K562 (cell line): ENCODE measurements around the gene TREX2. TPM values are rescaled to one million over a fixed set of nuclear protein-coding genes. Genes with fewer than 3 reads are reported as not detected.

ENCODE experiments used
- ATAC-seq: fragments of 200-7000 bp; cut with Tn5 transposase; 3 replicates; pipeline ENCODE4 v1.9.1; 2020; ENCODE audit warnings: moderate library complexity
- BruUV-seq: library from RNA; stranded (reverse); fragments of 400-500 nt; replicated peaks from 2 replicates; lab custom pipeline; 2021; lab: Mats Ljungman, UMichigan
- CTCF ChIA-PET: fragments of 300-600 bp; formaldehyde crosslinking; extraction: SDS; loops from one replicate; lab custom pipeline; 2021; ENCODE audit warnings: low intra/inter-chr PET ratio; lab: Yijun Ruan, JAX
- POLR2A ChIA-PET: fragments of 300-600, 350-650 bp; sonication (Branson Sonifier 250); formaldehyde crosslinking; extraction: SDS; loops from one replicate; lab custom pipeline; 2021; ENCODE audit warnings: antibody characterized with exemption, inconsistent platforms; lab: Yijun Ruan, JAX
- DNase-seq, 4 experiments: peaks; one replicate each; pipeline versions ENCODE4 v3.0.0 to v3.0.0-alpha.2; 2011 to 2018; ENCODE audit warnings: low spot score in 3 of 4, mixed read lengths in 3 of 4; ENCODE audit errors: extremely low read depth in 1 of 4
- FAIRE-seq: peaks from 2 replicates; lab custom pipeline; 2011; peaks lifted over from hg19 to GRCh38; lab: Jason Lieb, UNC
- H2AFZ ChIP-seq: 2 replicates; pipeline ENCODE4 v1.6.0; 2011; ENCODE audit warnings: low read depth, low read length, control low read depth, inconsistent platforms
- H3K27ac ChIP-seq: fragments of 200-600 bp; 3 replicates; pipeline ENCODE4 v1.8.0; 2011; ENCODE audit warnings: low read depth, mild to moderate bottlenecking, control low read depth, inconsistent platforms, low read length, moderate library complexity, mixed read lengths; ENCODE audit errors: extremely low read depth
- H3K27me3 ChIP-seq, 2 experiments: fragments of 300-600 bp in 1 of 2; 2 replicates in 1 of 2; 3 replicates in 1 of 2; pipeline versions ENCODE4 v1.6.0 to v1.8.0; 2011; ENCODE audit warnings: inconsistent platforms in 2 of 2, low read length in 2 of 2, mild to moderate bottlenecking in 1 of 2, mixed read lengths in 1 of 2, moderate library complexity in 1 of 2; ENCODE audit not compliant: control insufficient read depth in 2 of 2, insufficient read depth in 2 of 2
- H3K36me3 ChIP-seq: fragments of 300-600 bp; 3 replicates; pipeline ENCODE4 v1.8.0; 2011; ENCODE audit warnings: mild to moderate bottlenecking, low read length, inconsistent platforms; ENCODE audit not compliant: control insufficient read depth, insufficient read depth
- H3K4me1 ChIP-seq, 2 experiments: fragments of 200-600 bp in 1 of 2; replicated peaks in 1 of 2; 2 replicates in 1 of 2; 3 replicates in 1 of 2; pipeline versions ENCODE4 v1.5.1 to v1.8.0; 2011; ENCODE audit warnings: inconsistent platforms in 2 of 2, low read length in 2 of 2, mild to moderate bottlenecking in 1 of 2, mixed read lengths in 1 of 2, moderate library complexity in 1 of 2; ENCODE audit not compliant: control insufficient read depth in 2 of 2, insufficient read depth in 2 of 2
- H3K4me2 ChIP-seq: 2 replicates; pipeline ENCODE4 v1.6.1; 2011; ENCODE audit warnings: low read length, control low read depth, inconsistent platforms, mixed read lengths; ENCODE audit not compliant: insufficient read depth
- H3K4me3 ChIP-seq: fragments of 200-600 bp; sonication (generic), shearing (Covaris generic); 2 replicates; pipeline ENCODE4 v1.5.1; 2016; ENCODE audit warnings: control low read depth, inconsistent platforms
- H3K79me2 ChIP-seq: fragments of 200-600 bp; 3 replicates; pipeline ENCODE4 v1.8.0; 2011; ENCODE audit warnings: low read length, inconsistent platforms; ENCODE audit not compliant: control insufficient read depth, insufficient read depth
- H3K9ac ChIP-seq, 2 experiments: 2 replicates each; pipeline versions ENCODE4 v1.6.0 to v1.6.1; 2011; ENCODE audit warnings: low read depth in 2 of 2, low read length in 2 of 2, control low read depth in 1 of 2, inconsistent platforms in 1 of 2, mild to moderate bottlenecking in 1 of 2, mixed read lengths in 1 of 2; ENCODE audit not compliant: insufficient read depth in 1 of 2
- H3K9me1 ChIP-seq: one replicate; pipeline ENCODE4 v1.6.0; 2011; ENCODE audit warnings: inconsistent platforms, mild to moderate bottlenecking, low read length, moderate library complexity; ENCODE audit not compliant: control insufficient read depth, insufficient read depth
- H3K9me3 ChIP-seq: replicated peaks from 2 replicates; pipeline ENCODE4 v1.5.1; 2011; ENCODE audit warnings: low read depth, low read length, inconsistent platforms; ENCODE audit not compliant: control insufficient read depth, insufficient read depth
- H4K20me1 ChIP-seq: replicated peaks from 2 replicates; pipeline ENCODE4 v1.6.1; 2011; ENCODE audit warnings: low read length, inconsistent platforms, mixed read lengths; ENCODE audit not compliant: control insufficient read depth, insufficient read depth
- FOXA1 ChIP-seq: fragments of 450-650 bp; IDR thresholded peaks from 2 replicates; pipeline ENCODE4 v1.6.1; 2016; ENCODE audit warnings: mild to moderate bottlenecking, borderline replicate concordance
- GATA2 ChIP-seq: sonication (generic); formaldehyde crosslinking; IDR thresholded peaks from 2 replicates; pipeline ENCODE4 v1.4.0; 2020; ENCODE audit warnings: mild to moderate bottlenecking, missing genetic modification reagents
- IRF1 ChIP-seq: sonication (generic); formaldehyde crosslinking; IDR thresholded peaks from 2 replicates; pipeline ENCODE4 v1.8.0; 2022; ENCODE audit warnings: missing genetic modification reagents, mild to moderate bottlenecking, borderline replicate concordance
- KLF10 ChIP-seq: fragments of 250-450 bp; sonication (Bioruptor Pico); IDR thresholded peaks from 2 replicates; pipeline ENCODE4 v1.6.1; 2021; ENCODE audit warnings: matching md5 sums
- PTTG1 ChIP-seq: fragments of 450-650 bp; IDR thresholded peaks from 2 replicates; pipeline ENCODE4 v1.6.1; 2016; ENCODE audit warnings: low read depth, mild to moderate bottlenecking, missing genetic modification characterization, missing compliant biosample characterization
- RBM25 ChIP-seq: fragments of 200-400 bp; formaldehyde crosslinking; IDR thresholded peaks from 2 replicates; pipeline ENCODE4 v1.6.1; 2018; ENCODE audit warnings: low read length, low read depth, moderate library complexity; ENCODE audit not compliant: severe bottlenecking
- TEAD2 ChIP-seq: fragments of 450-650 bp; IDR thresholded peaks from 2 replicates; pipeline ENCODE4 v1.6.1; 2016; ENCODE audit warnings: missing genetic modification characterization, control low read depth, missing compliant biosample characterization
- ZC3H11A ChIP-seq: IDR thresholded peaks from 2 replicates; pipeline ENCODE4 v1.6.1; 2012; ENCODE audit warnings: low read depth, low read length, improper control_type of control experiment
- ZNF175 ChIP-seq: fragments of 200-800 bp; sonication (Bioruptor generic); IDR thresholded peaks from 2 replicates; pipeline ENCODE4 v1.6.1; 2016; ENCODE audit warnings: low read depth, mild to moderate bottlenecking, missing genetic modification characterization, missing compliant biosample characterization
- ZNF41 ChIP-seq: fragments of 250-450 bp; sonication (Bioruptor Pico); conservative IDR thresholded peaks from 2 replicates; pipeline ENCODE4 v1.4.0; 2020; ENCODE audit warnings: mild to moderate bottlenecking
- WGBS: fragments of 100-300 bp; shearing (Covaris generic); methylation state at CpG from one replicate; pipeline ENCODE4 v1.1.6; 2016; ENCODE audit warnings: low coverage, mixed read lengths; ENCODE audit not compliant: insufficient coverage; ENCODE audit errors: missing lambda C conversion rate; 5-methylcytosine and 5-hydroxymethylcytosine counted together
- in situ Hi-C: fragments of 300-500 bp; cut with MboI; formaldehyde crosslinking; loops from 4 replicates; pipeline ENCODE4 v1.15.0; 2018; ENCODE audit warnings: inconsistent platforms, mixed read lengths
- intact Hi-C: fragments of 100-400 bp; cut with micrococcal nuclease; formaldehyde crosslinking; loops from 2 replicates; pipeline ENCODE4 v1.14.2; 2022
- polyA plus RNA-seq, 8 experiments: library from polyadenylated mRNA; depleted of rRNA in 4 of 8; stranded (reverse) in 5 of 8; unstranded in 3 of 8; fragments of >200 nt; fragmentation: Nextera tagmentation in 2 of 8; fragmentation: Illumina TruSeq in 1 of 8; extraction: Ambion mirVana in 2 of 8; extraction: Trizol in 1 of 8; gene quantifications; 2 replicates each; pipeline versions ENCODE4 v1.2.1 to v1.2.3, GENCODE V29; 2011 to 2014; ENCODE audit warnings: inconsistent platforms in 1 of 8, missing spikeins in 1 of 8
- total RNA-seq, 7 experiments: library from RNA; depleted of rRNA in 6 of 7; stranded (reverse); fragments of >200 nt in 6 of 7; fragmentation: Illumina TruSeq in 2 of 7; extraction: Trizol in 2 of 7; gene quantifications; 2 replicates each; pipeline versions ENCODE4 v1.2.1 to v1.2.3, GENCODE V29; 2011 to 2021; ENCODE audit warnings: low replicate concordance in 1 of 7

The TREX2 gene
- total and polyA plus RNA-seq, 9 of the 15 experiments (the other 6 are each of a cell fraction or from before 2014, with no cell fraction given), result 0.07 to 1.5 (median 0.33) TPM; not detected in 2

GRCh38 chrX:153430796-153431195, 15.1 kb downstream of the TREX2 start:
- Histone ChIP-seq H3K27ac (no peak overlapping the region), H3K36me3 (no peaks in the 10 kb centered on the region), H3K9me1 (no peaks in the 10 kb centered on the region), H3K9ac (no peak overlapping the region), H2AFZ (no peak overlapping the region), H3K4me3 (no peak overlapping the region), H3K9me3 (no peaks in the 10 kb centered on the region; the same call in 1 of the 2 replicates)
- WGBS, result 25% methylated on average over 5 of the region's 6 CpGs
- DNase-seq, result no peak
- CTCF ChIA-PET, result no interaction called here
- FAIRE-seq, result no peak
- no peak for TF ChIP-seq FOXA1
- TF ChIP-seq RBM25, result peak; percentile 86
- TF ChIP-seq, all 486 proteins: peak for 1
- POLR2A ChIA-PET, result no interaction called here
- intact Hi-C loops (loop anchor here (10.0 kb wide), 1 partner anchor 396 kb away; no protein-coding TSS in a partner anchor), in situ Hi-C loops (no loop called here)
- no TSS peak for BruUV-seq
- no peaks in the 10 kb centered on the region; a peak in 1 of 5 replicates for H3K4me1 ChIP-seq
- no peak overlapping the region for H3K4me2 ChIP-seq
- no peak for ATAC-seq
- H3K27me3 ChIP-seq, result peaks cover 7 to 15% of the 10 kb centered on the region in 2 experiments; a peak in 3 of 5 replicates
- H3K79me2 ChIP-seq, result no peaks in the 10 kb centered on the region
- H4K20me1 ChIP-seq, result no peaks in the 10 kb centered on the region

- Histone ChIP-seq H3K4me1 (no peaks in the 10 kb centered on the region), H3K79me2 (no peaks in the 10 kb centered on the region), H3K27ac (no peak overlapping the region), H3K9me1 (no peaks in the 10 kb centered on the region), H2AFZ (no peak overlapping the region), H3K9ac (no peak overlapping the region), H4K20me1 (no peaks in the 10 kb centered on the region), H3K9me3 (no peaks in the 10 kb centered on the region; the same call in 1 of the 2 replicates), H3K36me3 (peaks cover 6% of the 10 kb centered on the region; the same call in 1 of the 3 replicates), H3K4me2 (no peak overlapping the region), H3K27me3 (no peaks in the 10 kb centered on the region; a peak in 1 of 5 replicates), H3K4me3 (no peak overlapping the region)
- TF ChIP-seq IRF1 (no peak), ZC3H11A (no peak), ZNF41 (no peak), GATA2 (CRISPR knock-in tag) (no peak), ZNF175 (no peak), KLF10 (CRISPR knock-in tag) (no peak), TEAD2 (tag) (no peak), PTTG1 (tag) (no peak)
- CTCF ChIA-PET, result no interaction called here
- in situ Hi-C loops, result no loop called here
- 51% methylated on average over 3 of the region's 3 CpGs for WGBS
- intact Hi-C loops, result no loop called here
- POLR2A ChIA-PET, result no interaction called here
- ATAC-seq (no peak), DNase-seq (no peak), FAIRE-seq (no peak)
- BruUV-seq, result no TSS peak
Measured at GRCh38 chrX:153426204-153426603, 19.7 kb downstream of the TREX2 start.
